Tibial nerve (tissue), 4 donors: Measurements from ENCODE around the gene HOXD10.

ENCODE experiments used
- EP300 ChIP-seq, 2 donors: sonication (generic); formaldehyde crosslinking; IDR thresholded peaks; one replicate each; pipeline ENCODE4 v1.6.1; 2017; ENCODE audit warnings: antibody characterized with exemption in 2 of 2, mild to moderate bottlenecking in 1 of 2
- TF ChIP-seq, protein P1 (sequence below), 5 experiments: fragments of 200-600 bp in 3 of 5; fragments of 450-650 bp in 2 of 5; sonication (generic) in 3 of 5; IDR thresholded peaks; one replicate each; pipeline ENCODE4 v1.5.1; 2016 to 2019; ENCODE audit warnings: antibody characterized with exemption in 5 of 5, mild to moderate bottlenecking in 3 of 5, moderate library complexity in 2 of 5

DNA sequence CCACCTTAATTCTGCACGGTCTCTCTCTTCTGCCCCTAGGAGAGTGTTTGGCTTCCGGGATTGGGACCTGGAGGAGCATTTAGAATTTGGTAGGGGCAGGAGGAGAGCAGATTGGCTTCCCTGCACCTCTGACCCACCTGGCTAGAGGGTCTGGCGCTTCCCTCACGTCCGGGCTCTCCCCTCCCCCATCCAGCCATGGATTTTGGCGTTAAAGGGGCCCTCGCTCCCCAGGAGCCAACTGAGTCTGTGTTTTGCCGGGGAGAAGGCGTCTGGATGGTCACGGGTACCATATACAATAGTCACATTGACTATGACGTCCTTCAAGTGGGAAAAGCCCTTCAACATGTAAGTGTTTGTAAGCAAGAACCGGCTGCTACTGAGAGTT is 47.1 kb downstream of the HOXD10 start:
- TF ChIP-seq EP300 (IDR thresholded peaks at IDR 0.05): no peak
- TF ChIP-seq, protein P1, sequence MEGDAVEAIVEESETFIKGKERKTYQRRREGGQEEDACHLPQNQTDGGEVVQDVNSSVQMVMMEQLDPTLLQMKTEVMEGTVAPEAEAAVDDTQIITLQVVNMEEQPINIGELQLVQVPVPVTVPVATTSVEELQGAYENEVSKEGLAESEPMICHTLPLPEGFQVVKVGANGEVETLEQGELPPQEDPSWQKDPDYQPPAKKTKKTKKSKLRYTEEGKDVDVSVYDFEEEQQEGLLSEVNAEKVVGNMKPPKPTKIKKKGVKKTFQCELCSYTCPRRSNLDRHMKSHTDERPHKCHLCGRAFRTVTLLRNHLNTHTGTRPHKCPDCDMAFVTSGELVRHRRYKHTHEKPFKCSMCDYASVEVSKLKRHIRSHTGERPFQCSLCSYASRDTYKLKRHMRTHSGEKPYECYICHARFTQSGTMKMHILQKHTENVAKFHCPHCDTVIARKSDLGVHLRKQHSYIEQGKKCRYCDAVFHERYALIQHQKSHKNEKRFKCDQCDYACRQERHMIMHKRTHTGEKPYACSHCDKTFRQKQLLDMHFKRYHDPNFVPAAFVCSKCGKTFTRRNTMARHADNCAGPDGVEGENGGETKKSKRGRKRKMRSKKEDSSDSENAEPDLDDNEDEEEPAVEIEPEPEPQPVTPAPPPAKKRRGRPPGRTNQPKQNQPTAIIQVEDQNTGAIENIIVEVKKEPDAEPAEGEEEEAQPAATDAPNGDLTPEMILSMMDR (IDR thresholded peaks at IDR 0.05): no peak
